ENCODE measurements around the gene QPRT. TPM values are rescaled to one million over a fixed set of nuclear protein-coding genes. Genes with fewer than 3 reads are reported as not detected.

Gene QPRT
- total and polyA plus RNA-seq, 2 of the 13 experiments (the other 11 are each of a cell fraction or from before 2014, with no cell fraction given) = 130 to 218 TPM

GRCh38 chr16:29645694-29646187 lies 33.2 kb upstream of the QPRT start (continued):
- TF ChIP-seq ZNF17 (CRISPR knock-in tag; IDR thresholded peaks at IDR 0.05) (no peak), FOSL1 (CRISPR knock-in tag; IDR thresholded peaks at IDR 0.05; ENCODE audit: borderline replicate concordance) (no peak), BRCA1 (CRISPR knock-in tag; IDR thresholded peaks at IDR 0.05) (no peak), ZNF652 (CRISPR knock-in tag; IDR thresholded peaks at IDR 0.05; ENCODE audit: borderline replicate concordance, low read depth) (no peak), ETV6 (CRISPR knock-in tag; conservative IDR thresholded peaks at IDR 0.05) (peak; percentile 45; the same call in 1 of the 2 replicates), ZNF672 (CRISPR knock-in tag; IDR thresholded peaks at IDR 0.05) (no peak), SNRNP70 (IDR thresholded peaks at IDR 0.05; ENCODE audit: low read depth, low read length) (no peak), KDM5A (IDR thresholded peaks at IDR 0.05; ENCODE audit: borderline replicate concordance, low read length) (no peak), ZNF720 (CRISPR knock-in tag; IDR thresholded peaks at IDR 0.05) (no peak), KLF16 (CRISPR knock-in tag; IDR thresholded peaks at IDR 0.05) (peak in 1 of 2 experiments; percentile 35; a peak in 1 of 4 replicates), FOXA1 (IDR thresholded peaks at IDR 0.05) (no peak), FOXA1 (CRISPR knock-in tag; IDR thresholded peaks at IDR 0.05) (no peak), ZNF230 (CRISPR knock-in tag; IDR thresholded peaks at IDR 0.05) (no peak), TCF7L2 (IDR thresholded peaks at IDR 0.05; ENCODE audit: low read depth, low read length) (no peak), RBAK (CRISPR knock-in tag; IDR thresholded peaks at IDR 0.05) (no peak), ZNF629 (CRISPR knock-in tag; conservative IDR thresholded peaks at IDR 0.05) (no peak), ZFY (CRISPR knock-in tag; IDR thresholded peaks at IDR 0.05) (peak; percentile 93), KDM3A (CRISPR knock-in tag; IDR thresholded peaks at IDR 0.05; ENCODE audit: low read depth) (no peak), RFX5 (IDR thresholded peaks at IDR 0.05; ENCODE audit: low read depth, low read length) (no peak), ZNF124 (CRISPR knock-in tag; IDR thresholded peaks at IDR 0.05) (0 out of 2 replicates have a peak, but pooled peaks have one; percentile 30), ZNF160 (CRISPR knock-in tag; IDR thresholded peaks at IDR 0.05) (no peak), FOXK1 (CRISPR knock-in tag; IDR thresholded peaks at IDR 0.05; ENCODE audit: borderline replicate concordance, low read depth) (0 out of 2 replicates have a peak, but pooled peaks have one; percentile 40), PCBP2 (optimal IDR thresholded peaks at IDR 0.05; ENCODE audit: low read depth, low read length, poor library complexity, severe bottlenecking) (no peak), BATF2 (CRISPR knock-in tag; IDR thresholded peaks at IDR 0.05) (no peak), PLRG1 (conservative IDR thresholded peaks at IDR 0.05) (no peak), AKAP8 (CRISPR knock-in tag; IDR thresholded peaks at IDR 0.05) (no peak)
- TF ChIP-seq, protein P1, sequence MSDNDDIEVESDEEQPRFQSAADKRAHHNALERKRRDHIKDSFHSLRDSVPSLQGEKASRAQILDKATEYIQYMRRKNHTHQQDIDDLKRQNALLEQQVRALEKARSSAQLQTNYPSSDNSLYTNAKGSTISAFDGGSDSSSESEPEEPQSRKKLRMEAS (IDR thresholded peaks at IDR 0.05) = peak; percentile 42; the same call in 1 of the 2 replicates
- TF ChIP-seq, protein P2, sequence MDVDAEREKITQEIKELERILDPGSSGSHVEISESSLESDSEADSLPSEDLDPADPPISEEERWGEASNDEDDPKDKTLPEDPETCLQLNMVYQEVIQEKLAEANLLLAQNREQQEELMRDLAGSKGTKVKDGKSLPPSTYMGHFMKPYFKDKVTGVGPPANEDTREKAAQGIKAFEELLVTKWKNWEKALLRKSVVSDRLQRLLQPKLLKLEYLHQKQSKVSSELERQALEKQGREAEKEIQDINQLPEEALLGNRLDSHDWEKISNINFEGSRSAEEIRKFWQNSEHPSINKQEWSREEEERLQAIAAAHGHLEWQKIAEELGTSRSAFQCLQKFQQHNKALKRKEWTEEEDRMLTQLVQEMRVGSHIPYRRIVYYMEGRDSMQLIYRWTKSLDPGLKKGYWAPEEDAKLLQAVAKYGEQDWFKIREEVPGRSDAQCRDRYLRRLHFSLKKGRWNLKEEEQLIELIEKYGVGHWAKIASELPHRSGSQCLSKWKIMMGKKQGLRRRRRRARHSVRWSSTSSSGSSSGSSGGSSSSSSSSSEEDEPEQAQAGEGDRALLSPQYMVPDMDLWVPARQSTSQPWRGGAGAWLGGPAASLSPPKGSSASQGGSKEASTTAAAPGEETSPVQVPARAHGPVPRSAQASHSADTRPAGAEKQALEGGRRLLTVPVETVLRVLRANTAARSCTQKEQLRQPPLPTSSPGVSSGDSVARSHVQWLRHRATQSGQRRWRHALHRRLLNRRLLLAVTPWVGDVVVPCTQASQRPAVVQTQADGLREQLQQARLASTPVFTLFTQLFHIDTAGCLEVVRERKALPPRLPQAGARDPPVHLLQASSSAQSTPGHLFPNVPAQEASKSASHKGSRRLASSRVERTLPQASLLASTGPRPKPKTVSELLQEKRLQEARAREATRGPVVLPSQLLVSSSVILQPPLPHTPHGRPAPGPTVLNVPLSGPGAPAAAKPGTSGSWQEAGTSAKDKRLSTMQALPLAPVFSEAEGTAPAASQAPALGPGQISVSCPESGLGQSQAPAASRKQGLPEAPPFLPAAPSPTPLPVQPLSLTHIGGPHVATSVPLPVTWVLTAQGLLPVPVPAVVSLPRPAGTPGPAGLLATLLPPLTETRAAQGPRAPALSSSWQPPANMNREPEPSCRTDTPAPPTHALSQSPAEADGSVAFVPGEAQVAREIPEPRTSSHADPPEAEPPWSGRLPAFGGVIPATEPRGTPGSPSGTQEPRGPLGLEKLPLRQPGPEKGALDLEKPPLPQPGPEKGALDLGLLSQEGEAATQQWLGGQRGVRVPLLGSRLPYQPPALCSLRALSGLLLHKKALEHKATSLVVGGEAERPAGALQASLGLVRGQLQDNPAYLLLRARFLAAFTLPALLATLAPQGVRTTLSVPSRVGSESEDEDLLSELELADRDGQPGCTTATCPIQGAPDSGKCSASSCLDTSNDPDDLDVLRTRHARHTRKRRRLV (CRISPR knock-in tag; IDR thresholded peaks at IDR 0.05) = no peak
